HG03103 (cell line): Measurements from ENCODE around the gene CD70.
A peak's percentile ranks its signal among the peaks of the same experiment; 100 is the strongest.
"Not testable (repeated sequence)": the region's sequence is repeated elsewhere in the genome, so short reads cannot be mapped to it uniquely, and the experiment has no call there.

Experiments used
- ATAC-seq: cut with Tn5 transposase; IDR thresholded peaks from one replicate; pipeline ENCODE4 v1.9.1; 2021; ENCODE audit warnings: low read depth; ENCODE audit not compliant: unreplicated experiment

CD70 gene

DNA sequence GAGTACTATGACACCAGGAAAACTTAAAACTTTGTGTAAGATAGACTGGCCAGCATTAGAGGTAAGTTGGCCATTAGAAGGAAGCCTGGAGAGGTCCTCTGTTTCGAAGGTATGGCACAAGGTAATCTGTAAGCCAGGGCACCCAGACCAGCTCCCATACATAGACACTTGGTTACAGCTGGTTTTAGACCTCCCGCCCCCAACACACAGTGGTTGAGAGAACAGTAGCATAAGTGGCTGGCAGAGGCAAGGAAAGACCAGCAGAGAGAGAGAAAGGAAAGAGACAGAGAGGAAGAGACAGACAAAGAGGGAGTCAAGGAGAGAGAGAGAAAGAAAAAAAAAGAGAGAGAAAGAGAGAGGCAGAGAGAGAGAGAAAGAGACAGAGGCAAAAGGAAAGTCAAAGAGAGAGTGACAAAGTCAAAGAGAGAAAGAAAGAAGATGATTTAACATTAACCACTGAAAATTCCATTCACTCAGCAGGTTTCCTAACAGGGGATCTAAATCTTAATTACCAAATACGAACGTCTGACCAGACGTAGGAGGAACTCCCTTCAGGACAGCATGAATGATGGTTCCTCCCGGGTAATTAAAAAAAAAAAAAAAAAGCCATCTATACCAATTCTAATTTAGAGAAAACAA, 7.4 kb upstream of the CD70 start:
- ATAC-seq, result not testable (repeated sequence)

GRCh38 chr19:6597471-6598253, 6.7 kb upstream of the CD70 start:
- ATAC-seq, result not testable (repeated sequence)

DNA sequence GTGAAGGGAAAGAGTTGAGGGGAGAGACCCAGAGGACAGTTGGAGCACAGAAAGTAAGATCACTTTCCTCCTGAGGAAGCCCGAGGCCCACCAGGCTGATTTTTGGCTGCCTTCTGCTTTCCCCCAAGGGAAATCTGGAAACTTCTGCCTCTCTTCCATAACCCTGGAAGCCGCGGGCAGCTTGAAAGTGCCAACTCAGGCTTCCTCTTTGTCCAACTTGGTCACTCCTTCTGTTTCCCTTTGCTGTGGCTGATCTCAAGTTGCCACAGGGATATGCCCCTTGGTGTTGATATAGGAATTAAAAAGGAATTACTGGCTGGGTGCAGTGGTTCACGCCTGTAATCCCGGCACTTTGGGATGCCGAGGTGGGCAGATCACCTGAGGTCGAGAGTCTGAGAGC, 5.7 kb upstream of the CD70 start:
- no peak for ATAC-seq

- ATAC-seq, result no peak
These were observed 2.9 kb upstream of the CD70 start for GRCh38 chr19:6593651-6594416.

DNA sequence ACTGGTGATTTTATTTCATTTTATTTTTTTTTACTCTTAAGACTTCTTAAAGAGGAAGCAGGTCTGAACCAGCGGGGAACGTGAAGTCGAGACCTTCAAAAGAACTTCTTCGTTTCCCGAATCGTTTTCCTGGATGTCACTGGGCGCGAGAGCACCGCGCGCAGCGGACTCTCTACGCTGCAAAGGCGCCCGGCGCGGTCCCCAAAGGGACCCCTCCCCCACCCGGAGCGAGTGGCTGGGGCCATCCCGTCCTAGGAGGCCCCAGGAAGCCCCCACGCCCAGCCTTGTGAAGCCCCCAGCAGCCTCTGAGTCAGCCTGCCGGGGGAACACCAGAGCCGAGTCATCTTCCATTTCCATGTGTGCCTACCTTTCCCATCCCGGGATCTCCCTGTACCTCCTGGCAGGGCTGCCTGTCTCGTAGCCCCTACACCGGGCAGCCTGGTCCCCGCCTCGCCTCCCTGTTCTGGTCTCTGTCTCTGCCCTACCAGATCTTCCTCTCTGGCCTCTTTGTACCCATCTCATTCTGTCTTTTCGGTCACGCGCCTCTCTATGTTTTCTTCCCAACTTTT, 608 bp downstream of the CD70 start:
- ATAC-seq, result no peak

GRCh38 chr19:6589711-6590257, 1.2 kb downstream of the CD70 start:
- ATAC-seq, result no peak

- ATAC-seq, result no peak
These were observed 2.2 kb downstream of the CD70 start for GRCh38 chr19:6588508-6589345.

- no peak for ATAC-seq
These were observed 2.9 kb downstream of the CD70 start for GRCh38 chr19:6587998-6588507.

DNA sequence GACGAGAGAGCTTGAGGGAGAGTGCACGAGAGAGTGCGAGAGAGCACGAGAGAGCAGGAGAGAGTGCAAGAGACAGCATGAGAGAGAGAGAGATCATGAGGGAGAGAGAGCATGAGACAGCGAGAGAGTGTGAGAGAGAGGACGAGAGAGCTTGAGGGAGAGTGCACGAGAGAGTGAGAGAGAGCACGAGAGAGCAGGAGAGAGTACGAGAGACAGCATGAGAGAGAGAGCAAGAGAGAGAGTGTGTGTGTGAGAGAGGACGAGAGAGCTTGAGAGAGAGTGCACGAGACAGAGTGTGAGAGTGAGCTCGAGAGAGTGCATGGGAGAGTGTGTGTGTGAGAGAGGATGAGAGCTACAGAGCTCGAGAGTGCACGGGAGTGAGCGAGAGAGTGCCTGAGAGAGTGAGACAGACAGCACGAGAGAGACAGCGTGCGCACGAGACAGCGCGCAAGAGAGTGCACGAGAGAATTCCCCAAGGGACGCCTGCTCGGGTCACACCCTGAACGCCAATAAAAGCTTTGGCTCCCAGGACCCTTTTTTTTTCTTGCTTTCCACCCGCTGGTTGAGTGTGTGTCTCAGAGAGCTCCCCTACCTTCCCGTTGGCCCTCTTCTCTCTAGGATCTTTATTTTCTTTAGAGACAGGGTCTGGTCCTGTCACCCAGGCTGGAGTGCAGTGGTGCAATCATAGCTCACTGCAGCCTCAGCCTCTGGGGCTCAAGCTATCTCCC, 3.7 kb downstream of the CD70 start:
- no peak for ATAC-seq

- no peak for ATAC-seq
These were observed 4.2 kb downstream of the CD70 start for GRCh38 chr19:6586726-6587092.

DNA sequence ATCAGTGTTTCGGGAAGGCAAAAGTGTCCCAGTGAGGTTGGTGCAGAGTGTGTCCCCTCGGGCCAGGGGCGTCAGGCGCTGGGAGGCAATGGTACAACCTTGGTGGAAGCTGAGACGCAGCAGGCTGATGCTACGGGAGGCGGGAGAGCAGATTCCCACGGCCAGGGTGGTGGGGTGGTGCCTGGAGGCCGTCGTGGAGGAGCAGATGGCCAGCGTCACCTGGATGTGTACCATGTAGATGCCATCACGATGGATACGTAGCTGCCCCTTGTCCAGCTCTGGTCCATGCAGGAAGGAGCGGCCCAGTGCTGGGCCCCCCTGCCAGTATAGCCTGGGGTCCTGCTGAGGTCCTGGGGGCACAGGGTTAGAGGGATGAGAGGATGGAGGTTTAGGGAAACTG, 4.9 kb downstream of the CD70 start:
- ATAC-seq, result no peak

DNA sequence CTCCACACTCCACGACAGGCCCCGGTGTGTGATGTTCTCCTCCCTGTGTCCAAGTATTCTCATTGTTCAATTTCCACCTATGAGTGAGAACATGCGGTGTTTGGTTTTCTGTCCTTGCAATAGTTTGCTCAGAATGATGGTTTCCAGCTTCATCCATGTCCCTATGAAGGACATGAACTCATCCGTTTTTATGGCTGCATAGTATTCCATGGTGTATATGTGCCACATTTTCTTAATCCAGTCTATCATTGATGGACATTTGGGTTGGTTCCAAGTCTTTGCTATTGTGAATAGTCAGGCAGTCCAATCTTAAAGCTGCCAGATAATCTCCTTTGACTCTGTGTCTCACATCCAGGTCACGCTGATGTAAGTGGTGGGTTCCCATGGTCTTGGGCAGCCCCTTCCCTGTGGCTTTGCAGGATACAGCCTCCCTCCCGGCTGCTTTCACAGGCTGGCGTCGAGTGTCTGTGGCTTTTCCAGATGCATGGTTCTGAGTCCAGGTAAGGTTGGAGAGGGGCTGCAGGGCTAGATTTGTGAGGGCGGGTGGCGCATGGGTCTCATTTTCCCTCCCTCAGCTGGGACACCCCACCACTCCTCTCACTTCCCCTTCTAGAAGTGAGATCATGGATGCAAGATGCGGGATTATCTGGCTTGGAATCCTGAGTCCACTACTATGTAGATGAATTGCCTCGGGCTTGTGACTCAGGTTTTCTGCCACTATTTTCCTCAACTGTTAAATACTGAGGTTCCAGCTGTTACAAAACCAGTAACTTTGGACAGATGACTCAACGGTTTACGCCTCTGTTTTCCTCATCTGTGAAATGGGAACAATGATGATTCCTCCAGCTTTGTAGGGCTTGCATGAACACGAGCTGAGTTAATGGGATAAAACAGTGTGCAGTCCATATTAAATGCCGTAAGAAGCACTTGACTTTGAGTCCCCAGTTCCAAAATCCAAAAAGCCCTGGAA, 8.2 kb downstream of the CD70 start:
- ATAC-seq, result not testable (repeated sequence)

GRCh38 chr19:6580313-6580712, 10.6 kb downstream of the CD70 start:
- no peak for ATAC-seq

DNA sequence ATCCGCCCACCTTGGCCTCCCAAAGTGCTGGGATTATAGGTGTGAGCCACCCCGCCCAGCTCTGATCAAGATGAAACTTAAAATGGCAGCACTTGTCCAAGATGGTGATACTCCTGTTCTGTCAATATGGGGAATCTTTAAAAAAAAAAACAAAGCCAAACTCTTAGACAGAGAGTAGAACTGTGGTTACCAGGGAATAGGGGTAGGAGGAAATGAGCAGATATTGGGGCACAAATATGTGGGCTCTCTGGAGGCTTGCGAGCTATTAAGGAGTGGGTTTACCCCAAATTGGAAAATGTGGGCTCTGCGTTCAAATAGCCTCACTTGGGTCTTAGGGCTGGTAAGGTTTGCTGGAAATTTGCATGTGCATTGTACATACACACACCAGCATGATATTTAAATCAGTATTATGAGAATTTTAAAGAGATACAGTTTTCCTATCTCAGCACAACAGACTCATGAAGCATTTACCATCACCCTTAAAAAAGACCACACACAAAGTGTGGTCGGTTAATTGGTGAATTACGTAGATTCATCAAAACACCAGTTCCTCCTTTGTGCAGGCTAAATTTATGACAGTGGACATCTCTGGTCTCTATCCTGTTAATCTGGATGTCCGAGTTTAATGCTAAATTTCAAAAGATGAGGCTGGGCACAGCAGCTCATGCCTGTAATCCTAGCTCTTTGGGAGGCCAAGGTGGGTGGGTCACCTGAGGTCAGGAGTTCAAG, 11.3 kb downstream of the CD70 start:
- ATAC-seq, result no peak

DNA sequence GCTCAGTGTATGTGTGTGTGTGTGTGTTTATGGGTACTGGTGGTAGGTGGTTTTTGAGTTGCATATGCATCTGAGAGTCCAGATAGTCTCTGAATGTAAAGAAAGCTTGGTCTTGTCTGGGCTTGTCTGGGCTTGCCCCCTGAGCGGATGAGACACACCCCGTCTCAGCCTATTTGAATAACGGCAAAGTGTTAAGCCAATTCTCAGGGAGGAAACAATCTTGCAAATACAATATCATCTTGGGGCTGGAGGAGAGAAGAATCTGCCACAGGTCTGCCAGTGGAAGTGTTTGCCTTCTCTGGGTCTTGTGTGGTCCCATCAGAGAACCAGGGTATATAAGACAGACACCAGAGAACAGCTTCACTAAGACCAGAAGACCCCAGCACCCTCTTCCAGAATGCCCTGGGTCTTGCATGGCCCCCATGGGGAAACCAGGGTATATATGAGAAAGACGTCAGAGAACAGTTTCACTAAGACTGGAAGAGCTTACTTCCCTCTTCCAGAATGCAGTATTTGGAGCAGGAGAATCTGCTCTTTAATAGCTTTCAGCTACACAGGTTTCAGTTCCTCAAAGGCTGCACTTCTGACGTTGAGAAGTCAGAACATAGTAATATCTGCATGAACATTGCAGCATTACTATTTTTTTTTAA, 13.3 kb downstream of the CD70 start:
- peak; percentile 60 for ATAC-seq

DNA sequence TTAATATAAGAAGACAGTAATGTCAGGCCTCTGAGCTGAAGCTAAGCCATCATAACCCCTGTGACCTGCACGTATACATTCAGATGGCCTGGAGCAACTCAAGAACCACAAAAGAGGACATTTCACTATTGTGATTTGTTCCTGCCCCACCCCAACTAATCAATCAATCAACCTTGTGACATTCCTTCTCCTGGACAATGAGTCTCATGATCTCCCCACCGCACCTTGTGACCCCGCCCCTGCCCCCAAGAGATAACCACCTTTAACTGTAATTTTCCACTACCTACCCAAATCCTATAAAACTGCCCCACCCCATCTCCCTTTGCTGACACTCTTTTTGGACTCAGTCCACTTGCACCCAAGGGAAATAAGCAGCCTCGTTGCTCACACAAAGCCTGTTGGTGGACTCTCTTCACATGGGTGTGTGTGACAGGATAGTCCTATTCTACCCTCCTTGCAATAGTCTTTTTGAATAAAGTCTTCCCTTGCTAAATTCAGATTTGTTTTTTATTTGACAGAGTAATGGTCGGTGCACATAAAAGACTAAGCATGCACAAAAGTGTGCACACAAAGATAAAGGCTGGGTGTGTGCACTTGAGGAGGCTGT, 14.0 kb downstream of the CD70 start:
- ATAC-seq, result peak; percentile 12

DNA sequence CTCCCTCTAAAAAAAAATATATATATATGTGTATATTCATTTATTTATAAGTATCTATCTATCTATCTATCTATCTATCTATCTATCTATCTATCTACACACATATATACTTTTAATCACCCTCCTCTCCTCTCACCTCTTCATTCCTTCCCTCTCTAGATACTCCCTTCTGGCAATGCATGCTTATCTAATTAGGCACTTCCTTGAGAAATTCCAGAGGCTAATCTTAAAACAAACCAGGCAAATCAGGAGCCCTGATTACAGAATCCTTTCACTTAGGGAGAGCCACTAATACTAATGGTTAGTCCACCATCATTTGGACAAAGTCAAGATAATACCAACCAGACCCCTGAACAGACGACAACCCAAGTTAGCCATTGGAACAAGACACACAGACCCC, 17.6 kb downstream of the CD70 start:
- no peak for ATAC-seq
